Amniotic epithelial cell (primary cell): ENCODE measurements around the gene ANP32D.
"Not testable (repeated sequence)": the region's sequence is repeated elsewhere in the genome, so short reads cannot be mapped to it uniquely, and the experiment has no call there.

Source experiments
- DNase-seq: peaks from one replicate; pipeline ENCODE4 v3.0.0-alpha.2; 2010; ENCODE audit warnings: low read depth

ANP32D gene

GRCh38 chr12:48472259-48472658 lies at the start of gene ANP32D:
Gene ANP32D (plus strand): TSS chr12:48472559. CDS start chr12:48472665, 106 bp downstream.
- no peak for DNase-seq

DNA sequence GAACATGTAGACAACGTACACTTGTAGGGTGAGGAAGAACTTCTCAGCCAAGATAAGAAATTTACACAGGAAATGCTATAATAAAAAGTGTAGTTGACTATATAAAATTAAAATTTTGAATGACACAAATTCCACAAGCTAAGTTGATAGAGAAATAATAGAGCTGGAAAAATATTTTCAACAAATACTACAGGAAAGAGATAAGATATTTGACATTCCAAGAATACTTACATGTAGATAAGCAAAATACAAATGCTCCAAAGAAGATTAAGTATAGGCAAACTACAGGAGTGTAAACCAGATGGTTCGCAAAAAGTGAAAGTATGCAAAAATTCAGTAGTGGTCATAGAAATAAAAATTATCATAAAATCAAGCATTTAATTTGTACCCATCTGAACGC lies 49.2 kb upstream of the ANP32D start:
- peak; percentile 31 for DNase-seq

GRCh38 chr12:48424644-48425043 lies 47.7 kb upstream of the ANP32D start:
- DNase-seq: no peak

DNA sequence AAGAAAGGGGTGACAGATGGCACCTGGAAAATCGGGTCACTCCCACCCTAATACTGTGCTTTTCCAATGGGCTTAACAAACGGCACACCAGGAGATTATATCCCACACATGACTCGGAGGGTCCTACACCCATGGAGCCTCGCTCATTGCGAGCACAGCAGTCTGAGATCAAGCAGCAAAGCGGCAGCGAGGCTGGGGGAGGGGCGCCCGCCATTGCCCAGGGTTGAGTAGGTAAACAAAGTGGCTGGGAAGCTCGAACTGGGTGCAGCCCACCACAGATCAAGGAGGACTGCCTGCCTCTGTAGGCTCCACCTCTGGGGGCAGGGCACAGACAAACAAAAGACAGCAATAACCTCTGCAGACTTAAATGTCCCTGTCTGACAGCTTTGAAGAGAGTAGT lies 38.3 kb upstream of the ANP32D start:
- DNase-seq: not testable (repeated sequence)

DNA sequence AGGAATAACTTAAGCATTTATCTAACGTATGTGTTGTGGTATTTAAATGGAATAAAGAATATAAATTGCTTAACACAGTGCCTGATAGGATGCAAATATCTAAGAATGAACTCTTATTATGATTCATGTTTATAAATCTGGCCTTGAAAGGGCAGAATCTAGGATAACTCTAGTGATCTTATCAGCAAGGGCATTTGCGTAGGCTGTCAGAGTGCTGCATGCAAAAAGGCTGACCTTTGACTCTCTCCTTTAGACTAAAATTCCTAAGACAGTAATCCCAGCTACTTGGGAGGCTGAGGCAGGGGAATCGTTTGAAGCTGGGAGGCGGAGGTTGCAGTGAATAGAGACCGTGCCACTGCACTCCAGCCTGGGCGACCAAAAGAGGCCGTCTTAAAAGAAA lies 31.3 kb upstream of the ANP32D start:
- DNase-seq: peak; percentile 89

DNA sequence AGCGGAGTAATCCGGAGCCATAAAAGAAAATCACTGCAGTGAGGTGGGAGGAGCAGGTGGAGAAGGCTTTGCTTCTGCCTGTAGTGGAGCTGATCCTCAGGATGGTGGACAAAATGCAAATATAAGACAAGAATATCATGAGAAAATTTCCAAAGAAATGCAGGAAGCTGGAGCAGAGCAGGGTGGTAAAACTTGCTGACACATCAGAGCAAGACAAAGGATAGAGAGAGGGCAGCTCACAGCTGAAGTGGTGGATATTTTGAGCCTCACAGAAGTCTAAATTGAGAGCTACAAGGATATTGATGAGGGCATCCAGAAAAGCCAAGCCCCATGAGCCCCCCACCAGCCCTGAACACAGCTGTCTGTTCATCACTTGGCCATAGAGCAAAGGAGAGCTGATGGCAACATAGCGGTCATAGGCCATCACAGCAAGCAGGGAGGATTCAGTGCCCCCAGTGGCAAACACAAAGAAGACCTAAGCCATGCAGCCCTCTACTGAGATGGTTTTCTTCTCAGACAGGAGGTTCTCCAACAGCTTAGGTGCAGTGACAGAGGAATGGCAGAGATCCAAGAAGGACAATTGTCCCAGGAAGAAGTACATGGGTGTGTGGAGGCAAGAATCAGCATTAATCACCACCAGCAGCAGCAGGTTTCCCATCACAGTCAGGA lies 30.0 kb upstream of the ANP32D start:
- DNase-seq: no peak

GRCh38 chr12:48445538-48445937 lies 26.8 kb upstream of the ANP32D start:
- DNase-seq: no peak

DNA sequence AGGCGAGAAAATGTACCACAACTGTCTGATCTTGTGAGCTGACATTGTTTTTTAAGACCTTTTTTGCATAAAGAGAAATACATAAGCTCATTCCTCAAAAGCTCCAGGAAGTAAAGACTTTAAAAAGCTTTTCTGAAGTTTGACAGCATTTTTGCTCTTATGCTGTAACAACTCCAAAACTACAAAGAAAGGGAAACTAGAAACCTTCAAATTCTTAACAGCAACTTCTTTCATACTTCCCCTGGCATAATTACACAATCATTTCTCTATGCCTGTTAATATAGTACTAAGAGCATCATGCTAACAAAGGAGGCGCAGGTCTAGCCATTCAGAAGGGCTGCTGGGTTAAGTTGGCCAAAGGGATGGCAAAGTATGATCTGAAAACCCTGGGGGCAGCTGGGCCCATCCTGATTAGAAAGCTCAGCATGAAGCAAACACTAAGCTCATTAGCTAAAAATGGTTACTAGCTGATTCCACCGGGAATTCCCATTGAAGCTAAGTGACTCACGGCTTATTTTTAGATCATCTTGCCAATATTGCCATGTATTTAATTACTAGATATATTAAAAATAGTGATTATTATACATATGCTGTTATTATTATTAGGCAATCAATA lies 26.1 kb upstream of the ANP32D start:
- DNase-seq: no peak

GRCh38 chr12:48447755-48448154 lies 24.6 kb upstream of the ANP32D start:
- no peak for DNase-seq

DNA sequence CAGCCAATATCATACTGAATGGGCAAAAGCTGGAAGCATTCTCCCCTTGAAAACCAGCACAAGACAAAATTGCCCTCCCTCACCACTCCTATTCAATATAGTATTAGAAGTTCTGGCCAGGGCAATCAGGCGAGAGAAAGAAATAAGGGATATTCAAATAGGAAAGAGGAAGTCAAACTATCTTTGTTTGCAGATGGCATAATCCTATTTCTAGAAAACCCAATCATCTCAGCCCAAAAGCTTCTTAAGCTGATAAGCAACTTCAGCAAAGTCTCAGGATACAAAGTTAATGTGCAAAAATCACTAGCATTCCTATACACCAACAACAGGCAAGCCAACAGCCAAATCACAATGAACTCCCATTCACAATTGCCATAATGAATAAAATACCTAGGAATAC lies 21.0 kb upstream of the ANP32D start:
- DNase-seq: no peak

GRCh38 chr12:48452961-48453360 lies 19.4 kb upstream of the ANP32D start:
- not testable (repeated sequence) for DNase-seq

GRCh38 chr12:48454667-48455066 lies 17.7 kb upstream of the ANP32D start:
- DNase-seq: peak; percentile 70

DNA sequence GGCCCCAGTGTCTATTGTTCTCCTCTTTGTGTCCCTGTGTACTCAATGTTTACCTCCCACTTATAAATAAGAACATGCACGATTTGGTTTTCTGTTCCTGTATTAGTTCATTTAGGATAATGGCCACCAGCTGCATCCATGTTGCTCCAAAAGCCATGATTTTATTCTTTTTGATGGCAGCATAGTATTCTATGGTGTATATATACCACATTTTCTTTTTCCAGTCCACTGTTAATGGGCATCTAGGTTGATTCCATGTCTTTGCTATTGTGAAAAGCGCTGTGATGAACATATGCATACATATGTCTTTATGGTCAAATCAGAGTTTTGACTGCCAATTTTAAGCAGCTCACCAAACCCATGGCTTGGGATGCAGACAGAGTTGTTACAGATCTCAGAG lies 17.2 kb upstream of the ANP32D start:
- no peak for DNase-seq

DNA sequence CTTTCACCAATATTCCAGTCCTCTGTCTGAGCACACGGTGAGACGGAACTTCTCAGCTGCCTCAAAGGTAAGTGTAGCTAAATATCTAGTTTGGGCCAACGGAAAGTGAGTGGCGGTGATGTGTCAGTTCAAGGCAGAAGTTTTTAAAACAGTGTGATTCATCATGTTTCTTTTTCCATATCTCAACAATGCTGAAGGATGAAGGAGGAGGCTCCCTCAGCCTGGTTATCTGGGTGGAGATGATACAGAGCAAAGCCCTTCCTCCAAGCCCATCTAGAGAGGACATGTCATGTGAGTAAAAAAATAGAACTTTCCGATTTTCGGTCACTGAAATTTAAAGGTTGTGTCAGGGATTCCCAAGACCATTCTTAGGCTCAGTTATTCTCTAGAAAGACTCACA lies 13.1 kb upstream of the ANP32D start:
- peak; percentile 23 for DNase-seq

DNA sequence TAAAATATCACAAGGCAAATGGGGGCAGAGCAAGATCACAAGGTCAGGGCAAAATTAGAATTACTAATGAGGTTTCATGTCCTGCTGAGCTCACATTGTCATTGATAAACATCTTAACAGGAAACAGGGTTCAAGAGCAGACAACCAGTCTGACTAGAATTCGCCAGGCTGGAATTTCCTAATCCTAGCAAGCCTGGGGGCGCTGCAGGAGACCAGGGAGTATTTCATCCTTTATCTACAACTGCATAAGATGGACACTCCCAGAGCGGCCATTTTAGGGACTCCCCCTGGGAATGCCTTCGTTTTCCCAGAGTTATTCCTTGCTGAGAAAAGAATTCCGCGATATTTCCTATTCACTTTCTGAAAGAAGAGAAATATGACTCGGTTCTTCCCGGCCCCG lies 3.3 kb upstream of the ANP32D start:
- not testable (repeated sequence) for DNase-seq

DNA sequence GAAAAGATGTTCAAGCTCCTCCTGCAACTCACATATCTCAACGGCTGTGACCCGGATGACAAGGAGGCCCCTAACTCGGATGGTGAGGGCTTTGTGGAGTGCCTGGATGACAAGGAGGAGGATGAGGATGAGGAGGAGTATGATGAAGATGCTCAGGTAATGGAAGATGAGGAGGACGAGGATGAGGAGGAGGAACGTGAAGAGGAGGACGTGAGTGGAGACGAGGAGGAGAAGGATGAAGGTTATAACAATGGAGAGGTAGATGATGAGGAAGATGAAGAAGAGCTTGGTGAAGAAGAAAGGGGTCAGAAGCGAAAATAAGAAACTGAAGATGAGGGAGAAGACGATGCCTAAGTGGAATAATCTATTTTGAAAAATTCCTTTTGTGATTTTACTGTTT lies 702 bp downstream of the ANP32D start:
- no peak for DNase-seq

DNA sequence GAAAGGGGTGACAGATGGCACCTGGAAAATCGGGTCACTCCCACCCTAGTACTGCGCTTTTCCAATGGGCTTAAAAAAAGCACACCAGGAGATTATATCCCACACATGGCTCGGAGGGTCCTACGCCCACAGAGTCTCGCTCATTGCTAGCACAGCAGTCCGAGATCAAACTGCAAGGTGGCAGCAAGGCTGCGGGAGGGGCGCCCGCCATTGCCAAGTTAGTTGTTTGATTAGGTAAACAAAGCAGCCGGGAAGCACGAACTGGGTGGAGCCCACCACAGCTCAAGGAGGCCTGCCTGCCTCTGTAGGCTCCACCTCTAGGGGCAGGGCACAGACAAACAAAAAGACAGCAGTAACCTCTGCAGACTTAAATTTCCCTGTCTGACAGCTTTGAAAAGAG lies 2.1 kb downstream of the ANP32D start:
- not testable (repeated sequence) for DNase-seq

- DNase-seq: no peak
Measured at GRCh38 chr12:48482198-48482597, 9.8 kb downstream of the ANP32D start, which contains the start of gene C12orf54. Gene C12orf54 (plus strand): TSS chr12:48482498. CDS start chr12:48483297, 799 bp downstream.

- DNase-seq: no peak
Measured at GRCh38 chr12:48482930-48483329, 10.6 kb downstream of the ANP32D start.

DNA sequence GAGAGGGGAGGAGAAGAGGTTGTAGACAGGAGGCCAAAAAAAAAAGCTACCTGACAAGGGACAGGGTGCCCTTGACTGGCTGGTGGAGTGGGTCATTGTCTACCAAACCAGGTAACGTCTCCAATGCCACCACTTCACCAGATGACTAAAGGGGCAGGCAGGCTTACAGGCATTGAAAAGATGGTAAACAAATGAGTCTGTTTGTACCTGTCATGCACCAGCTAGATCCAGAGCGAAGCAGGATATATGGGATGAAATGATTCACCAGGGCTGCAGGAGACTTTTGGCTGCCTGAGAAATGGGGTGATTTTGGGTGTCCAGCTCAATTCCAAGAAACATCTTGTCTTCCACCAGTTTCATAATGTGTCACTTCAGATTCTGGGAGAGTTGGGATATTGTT lies 13.9 kb downstream of the ANP32D start:
- no peak for DNase-seq

GRCh38 chr12:48486679-48487078 lies 14.3 kb downstream of the ANP32D start:
- no peak for DNase-seq

- DNase-seq: peak; percentile 71
Measured at GRCh38 chr12:48489012-48489411, 16.7 kb downstream of the ANP32D start.

GRCh38 chr12:48489456-48489855 lies 17.1 kb downstream of the ANP32D start:
- not testable (repeated sequence) for DNase-seq

DNA sequence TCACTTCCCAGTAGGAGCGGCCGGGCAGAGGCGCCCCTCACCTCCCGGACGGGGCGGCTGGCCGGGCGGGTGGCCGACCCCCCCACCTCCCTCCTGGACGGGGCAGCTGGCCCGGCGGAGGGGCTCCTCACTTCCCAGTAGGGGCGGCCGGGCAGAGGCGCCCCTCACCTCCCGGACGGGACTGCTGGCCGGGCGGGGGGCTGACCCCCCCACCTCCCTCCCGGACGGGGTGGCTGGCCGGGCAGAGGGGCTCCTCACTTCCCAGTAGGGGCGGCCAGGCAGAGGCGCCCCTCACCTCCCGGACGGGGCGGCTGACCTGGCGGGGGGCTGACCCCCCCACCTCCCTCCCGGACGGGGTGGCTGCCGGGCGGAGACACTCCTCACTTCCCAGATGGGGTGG lies 27.9 kb downstream of the ANP32D start:
- not testable (repeated sequence) for DNase-seq
